Stimulated activated CD8-positive, alpha-beta memory T cell treated with anti-CD3 and anti-CD28 coated beads, Interleukin-7, amount 100 ng/mL, for 24 hours (primary cell): ENCODE measurements around the gene DGLUCY.
"Not testable (repeated sequence)": the region's sequence is repeated elsewhere in the genome, so short reads cannot be mapped to it uniquely, and the experiment has no call there.

Experiments
- DNase-seq: peaks from one replicate; pipeline ENCODE4 v3.0.0-alpha.2; 2020; ENCODE audit warnings: low read depth

The DGLUCY gene

DNA sequence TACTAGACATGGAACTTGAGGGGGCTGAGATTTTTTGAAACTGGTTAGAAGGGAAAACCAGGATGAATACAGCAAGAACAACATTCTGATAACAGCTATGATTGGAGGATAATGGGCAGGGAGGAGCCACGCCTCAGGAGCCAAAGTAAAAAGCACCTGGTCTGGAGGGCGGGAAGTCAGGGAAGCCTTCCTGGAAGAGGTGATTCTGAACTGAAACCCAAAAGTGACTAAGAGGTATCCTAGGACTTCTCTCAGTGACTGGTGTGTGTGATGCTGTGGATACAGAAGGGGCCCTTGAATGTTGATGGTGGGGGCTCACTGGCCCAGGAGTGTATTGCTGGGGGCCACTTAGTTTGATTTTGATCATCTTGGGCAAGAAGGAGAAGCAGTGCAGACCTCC is 149.5 kb downstream of the DGLUCY start:
- no peak for DNase-seq

- no peak for DNase-seq
Measured at GRCh38 chr14:91264151-91265150, 150.6 kb downstream of the DGLUCY start.

DNA sequence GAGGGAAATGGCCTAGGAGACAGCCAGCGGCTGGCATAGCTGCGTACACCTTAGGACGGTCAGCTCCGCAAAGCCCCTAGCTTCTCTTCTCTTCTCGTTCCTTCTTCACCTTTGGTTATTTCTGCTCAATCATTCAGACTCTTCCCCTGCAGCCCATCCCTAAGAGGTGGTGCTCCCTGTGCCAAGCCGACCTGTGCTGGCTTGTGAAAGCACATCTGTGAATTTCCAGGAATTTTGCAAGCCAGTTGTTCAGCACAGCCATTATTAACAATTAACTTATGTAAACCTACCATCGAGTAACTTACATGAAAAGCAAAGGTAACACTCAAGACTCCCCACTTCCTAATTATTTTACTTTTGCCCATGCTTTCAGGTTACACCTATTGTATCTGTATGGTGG is 151.5 kb downstream of the DGLUCY start:
- DNase-seq = no peak

GRCh38 chr14:91266276-91266675 is 152.4 kb downstream of the DGLUCY start:
- not testable (repeated sequence) for DNase-seq

DNA sequence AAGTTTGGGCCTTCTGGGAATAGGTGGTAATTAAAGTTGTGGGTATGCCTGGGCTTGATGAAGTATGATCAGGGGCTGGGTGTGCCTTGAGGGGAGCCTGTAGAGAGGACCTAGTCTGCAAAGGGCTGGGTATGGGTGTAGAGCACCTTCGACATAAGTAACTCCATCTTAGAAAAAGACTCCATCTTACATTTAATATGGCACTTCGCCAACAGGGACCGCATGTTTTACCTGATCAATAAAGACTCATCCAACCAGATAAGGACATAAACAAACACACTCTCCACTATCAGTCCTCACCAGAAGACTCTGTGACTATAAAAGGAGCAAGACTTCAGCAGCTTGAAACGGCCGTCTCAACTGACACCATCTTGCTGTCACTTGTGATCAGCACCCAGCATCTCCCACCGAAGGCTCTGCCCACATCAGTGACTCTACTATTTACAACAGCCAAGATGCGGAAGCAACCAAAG is 154.1 kb downstream of the DGLUCY start:
- no peak for DNase-seq

DNA sequence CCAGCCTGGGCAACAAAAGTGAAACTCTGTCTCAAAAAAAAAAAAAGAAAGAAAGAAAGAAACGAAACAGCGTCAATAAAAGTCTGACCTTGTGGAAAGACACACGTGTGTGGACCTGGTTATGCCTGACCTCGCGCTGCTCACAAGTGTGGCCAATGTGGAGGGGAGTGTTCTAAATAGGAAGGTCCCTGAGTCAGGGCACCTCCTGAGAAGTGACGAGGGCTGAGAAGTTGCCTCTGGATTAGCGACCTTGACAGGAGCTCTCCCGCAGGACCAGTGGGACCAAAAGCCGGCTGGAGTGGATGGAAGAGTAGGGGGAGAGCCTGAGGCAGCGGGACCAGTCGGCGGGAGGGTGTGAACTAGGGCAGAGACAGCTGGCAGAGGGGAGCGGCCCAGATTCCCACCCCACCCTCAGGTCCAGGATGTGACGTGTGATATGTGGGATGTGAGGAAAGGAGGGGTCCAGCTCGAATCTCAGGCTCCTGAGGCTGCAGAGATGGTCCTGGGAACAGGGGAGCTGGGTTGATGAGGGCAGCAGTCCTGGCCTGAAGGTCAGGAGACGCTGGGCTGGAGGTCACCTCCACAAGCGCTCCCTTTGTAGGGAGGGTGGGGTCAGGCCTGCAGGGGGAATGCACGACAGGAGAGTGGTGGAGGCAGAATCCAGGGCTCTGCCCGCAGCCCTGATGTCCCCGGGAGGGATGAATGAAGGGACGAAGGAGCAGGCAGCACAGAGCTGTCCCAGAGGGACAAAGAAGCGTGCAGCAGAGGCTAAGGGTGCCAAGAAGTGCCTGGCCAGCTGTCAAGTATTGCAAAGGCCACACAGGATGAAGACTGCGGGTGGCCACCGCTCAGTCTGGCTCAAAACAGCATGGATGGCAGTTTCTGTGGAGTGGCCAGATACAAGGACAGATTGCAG is 155.5 kb downstream of the DGLUCY start:
- DNase-seq = no peak

DNA sequence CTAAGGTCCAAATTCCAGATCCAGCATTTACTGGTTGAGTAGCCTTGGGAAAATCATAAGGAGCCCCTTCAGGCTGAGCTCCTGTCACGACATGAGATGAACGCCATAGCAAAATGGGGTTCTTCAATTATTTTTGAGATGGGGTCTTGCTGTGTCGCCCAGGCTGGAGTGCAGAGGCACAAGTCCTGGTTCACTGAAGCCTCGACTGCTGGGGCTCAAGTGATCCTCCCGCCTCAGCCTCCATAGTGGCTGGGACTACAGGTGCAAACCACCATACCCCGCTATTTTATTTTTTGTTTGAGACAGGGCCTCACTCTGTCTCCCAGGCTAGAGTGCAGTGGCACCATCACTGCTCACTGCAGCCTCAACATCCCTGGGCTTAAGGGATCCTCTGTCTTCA is 156.3 kb downstream of the DGLUCY start:
- DNase-seq = no peak

DNA sequence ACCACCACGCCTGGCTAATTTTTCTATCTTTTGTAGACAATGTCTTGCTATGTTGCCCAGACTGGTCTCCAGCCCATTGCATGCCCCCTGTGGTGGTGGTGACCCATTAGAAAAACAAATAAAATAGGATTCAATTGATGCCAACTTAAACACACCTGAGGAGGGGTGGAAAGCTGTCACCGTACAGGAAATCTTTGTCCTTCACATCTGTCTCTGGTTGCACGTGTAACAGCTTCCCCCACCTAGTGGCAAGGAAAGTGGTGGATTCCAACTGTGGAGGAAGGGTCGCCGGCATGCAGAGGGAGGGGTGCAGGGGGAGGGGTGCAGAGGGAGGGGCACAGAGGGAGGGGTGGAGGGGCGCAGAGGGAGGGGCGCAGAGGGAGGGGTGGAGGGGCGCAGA is 156.7 kb downstream of the DGLUCY start:
- DNase-seq = no peak

DNA sequence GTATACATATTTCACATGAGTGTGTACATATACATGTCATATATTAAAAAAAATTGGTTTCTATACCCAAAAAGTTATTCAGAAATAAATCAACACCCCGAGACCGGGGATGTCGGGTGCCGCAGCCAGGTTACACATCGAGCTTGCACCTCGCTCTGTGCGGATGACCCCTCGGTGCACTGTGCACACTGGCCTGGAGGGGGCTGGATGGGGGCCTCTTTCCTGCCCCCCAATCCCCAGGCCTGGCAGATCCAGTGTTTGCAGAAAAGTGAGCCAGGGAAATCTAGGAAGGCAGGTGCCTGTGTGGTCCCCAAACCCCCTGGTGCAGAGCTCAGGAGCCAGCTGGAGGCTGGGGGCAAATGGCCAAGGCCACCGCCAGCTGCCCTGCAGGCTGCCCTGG is 157.8 kb downstream of the DGLUCY start:
- DNase-seq = no peak

- DNase-seq = no peak
Measured at GRCh38 chr14:91272341-91273272, 158.7 kb downstream of the DGLUCY start.

DNA sequence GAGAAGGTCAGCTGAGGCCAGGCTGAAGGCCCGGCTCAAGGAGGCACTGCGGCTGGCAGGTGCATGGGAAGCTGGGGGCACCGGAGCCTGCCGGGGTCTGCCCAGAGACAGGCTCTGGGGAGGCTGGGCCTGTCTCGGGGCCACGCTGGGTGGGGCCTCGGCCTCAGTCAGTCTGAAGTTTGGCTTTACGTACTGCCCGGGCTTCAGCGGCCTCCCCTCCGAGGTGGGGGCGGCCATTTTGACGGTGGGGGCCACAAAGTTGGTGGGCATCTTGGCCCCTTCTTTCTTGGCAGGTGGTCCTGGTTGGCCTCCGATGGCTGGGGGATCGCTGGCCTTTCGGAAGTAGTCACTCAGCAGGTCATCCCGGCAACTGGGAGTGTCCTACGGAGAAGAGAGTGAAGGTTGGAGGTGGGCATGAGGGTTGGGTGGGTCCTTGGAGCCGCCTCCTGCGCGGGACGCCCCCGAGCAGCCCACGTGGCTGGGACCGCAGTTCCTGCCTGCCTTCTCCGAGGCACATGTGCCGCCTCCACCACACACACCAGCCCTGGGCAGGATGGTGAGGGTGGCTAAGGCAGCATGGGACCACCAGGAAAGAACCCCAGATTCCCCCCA is 159.5 kb downstream of the DGLUCY start:
- no peak for DNase-seq

- DNase-seq = no peak
Measured at GRCh38 chr14:91273885-91274273, 160.0 kb downstream of the DGLUCY start.

DNA sequence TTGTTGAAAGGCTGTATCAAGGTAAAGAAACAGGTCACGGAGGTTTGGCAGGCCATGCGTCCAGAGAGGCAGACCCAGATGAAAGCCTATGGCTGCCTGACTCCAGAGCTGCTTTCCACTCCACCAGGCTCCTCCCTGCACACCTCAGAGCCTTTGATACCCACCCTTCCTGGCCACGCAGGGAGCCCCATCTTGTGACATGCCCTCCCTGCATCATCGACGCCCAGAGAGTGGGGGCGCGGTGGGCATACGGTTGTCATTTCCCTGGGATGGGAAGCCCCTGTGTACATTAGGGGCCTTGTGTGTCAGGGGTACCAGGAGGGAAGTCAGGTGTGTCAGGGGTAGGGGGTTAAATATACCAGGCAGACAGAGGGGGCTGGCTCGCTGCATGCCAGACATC is 160.9 kb downstream of the DGLUCY start:
- DNase-seq = no peak
